ENCODE measurements around the gene IL26.

- TF ChIP-seq CTCF (IDR thresholded peaks at IDR 0.05): no peak
- no peak for TF ChIP-seq POLR2A (IDR thresholded peaks at IDR 0.05)
Observed at GRCh38 chr12:68264158-68264855, 38.7 kb upstream of the IL26 start.
